Esophagus squamous epithelium (tissue), 4 donors: ENCODE measurements around the gene SGK1.

Source experiments
- POLR2A ChIP-seq, 4 donors: fragments of 450-650 bp; IDR thresholded peaks; one replicate each; pipeline ENCODE4 v1.6.1; 2017; ENCODE audit warnings: antibody characterized with exemption in 4 of 4, mild to moderate bottlenecking in 4 of 4, moderate library complexity in 3 of 4
- TF ChIP-seq, protein P1 (sequence below), 6 experiments: fragments of 450-650 bp in 4 of 6; fragments of 200-600 bp in 2 of 6; sonication (generic) in 2 of 6; IDR thresholded peaks; one replicate each; pipeline ENCODE4 v1.5.1; 2016 to 2019; ENCODE audit warnings: antibody characterized with exemption in 6 of 6, mild to moderate bottlenecking in 4 of 6, moderate library complexity in 4 of 6

DNA sequence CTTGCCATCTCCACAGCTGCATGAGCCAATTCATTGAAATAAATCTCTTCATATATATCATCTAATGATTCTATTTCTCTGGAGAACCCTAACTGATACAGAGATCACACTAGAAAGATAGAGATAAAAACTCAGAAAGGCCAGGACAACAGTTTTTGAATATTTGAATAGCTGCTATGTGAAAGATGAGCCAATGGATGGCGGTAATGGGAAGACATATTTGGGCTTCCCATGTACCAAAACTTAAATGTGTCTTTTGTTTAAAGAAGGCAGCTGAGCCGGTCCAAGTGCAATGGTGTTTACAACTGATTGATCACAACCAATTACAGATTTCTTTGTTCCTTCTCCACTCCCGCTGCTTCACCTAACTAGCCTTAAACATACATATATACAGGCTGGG lies 35.1 kb downstream of the SGK1 start:
- TF ChIP-seq, protein P1, sequence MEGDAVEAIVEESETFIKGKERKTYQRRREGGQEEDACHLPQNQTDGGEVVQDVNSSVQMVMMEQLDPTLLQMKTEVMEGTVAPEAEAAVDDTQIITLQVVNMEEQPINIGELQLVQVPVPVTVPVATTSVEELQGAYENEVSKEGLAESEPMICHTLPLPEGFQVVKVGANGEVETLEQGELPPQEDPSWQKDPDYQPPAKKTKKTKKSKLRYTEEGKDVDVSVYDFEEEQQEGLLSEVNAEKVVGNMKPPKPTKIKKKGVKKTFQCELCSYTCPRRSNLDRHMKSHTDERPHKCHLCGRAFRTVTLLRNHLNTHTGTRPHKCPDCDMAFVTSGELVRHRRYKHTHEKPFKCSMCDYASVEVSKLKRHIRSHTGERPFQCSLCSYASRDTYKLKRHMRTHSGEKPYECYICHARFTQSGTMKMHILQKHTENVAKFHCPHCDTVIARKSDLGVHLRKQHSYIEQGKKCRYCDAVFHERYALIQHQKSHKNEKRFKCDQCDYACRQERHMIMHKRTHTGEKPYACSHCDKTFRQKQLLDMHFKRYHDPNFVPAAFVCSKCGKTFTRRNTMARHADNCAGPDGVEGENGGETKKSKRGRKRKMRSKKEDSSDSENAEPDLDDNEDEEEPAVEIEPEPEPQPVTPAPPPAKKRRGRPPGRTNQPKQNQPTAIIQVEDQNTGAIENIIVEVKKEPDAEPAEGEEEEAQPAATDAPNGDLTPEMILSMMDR (IDR thresholded peaks at IDR 0.05), result no peak
- TF ChIP-seq POLR2A (IDR thresholded peaks at IDR 0.05), result no peak
